GM21723 (cell line): ENCODE results near the gene GSTA5.
"Not testable (repeated sequence)": the region's sequence is repeated elsewhere in the genome, so short reads cannot be mapped to it uniquely, and the experiment has no call there.

Experiments
- ATAC-seq: cut with Tn5 transposase; IDR thresholded peaks from one replicate; pipeline ENCODE4 v1.9.1; 2021; ENCODE audit warnings: mild to moderate bottlenecking, moderate library complexity; ENCODE audit not compliant: unreplicated experiment

The GSTA5 gene

DNA sequence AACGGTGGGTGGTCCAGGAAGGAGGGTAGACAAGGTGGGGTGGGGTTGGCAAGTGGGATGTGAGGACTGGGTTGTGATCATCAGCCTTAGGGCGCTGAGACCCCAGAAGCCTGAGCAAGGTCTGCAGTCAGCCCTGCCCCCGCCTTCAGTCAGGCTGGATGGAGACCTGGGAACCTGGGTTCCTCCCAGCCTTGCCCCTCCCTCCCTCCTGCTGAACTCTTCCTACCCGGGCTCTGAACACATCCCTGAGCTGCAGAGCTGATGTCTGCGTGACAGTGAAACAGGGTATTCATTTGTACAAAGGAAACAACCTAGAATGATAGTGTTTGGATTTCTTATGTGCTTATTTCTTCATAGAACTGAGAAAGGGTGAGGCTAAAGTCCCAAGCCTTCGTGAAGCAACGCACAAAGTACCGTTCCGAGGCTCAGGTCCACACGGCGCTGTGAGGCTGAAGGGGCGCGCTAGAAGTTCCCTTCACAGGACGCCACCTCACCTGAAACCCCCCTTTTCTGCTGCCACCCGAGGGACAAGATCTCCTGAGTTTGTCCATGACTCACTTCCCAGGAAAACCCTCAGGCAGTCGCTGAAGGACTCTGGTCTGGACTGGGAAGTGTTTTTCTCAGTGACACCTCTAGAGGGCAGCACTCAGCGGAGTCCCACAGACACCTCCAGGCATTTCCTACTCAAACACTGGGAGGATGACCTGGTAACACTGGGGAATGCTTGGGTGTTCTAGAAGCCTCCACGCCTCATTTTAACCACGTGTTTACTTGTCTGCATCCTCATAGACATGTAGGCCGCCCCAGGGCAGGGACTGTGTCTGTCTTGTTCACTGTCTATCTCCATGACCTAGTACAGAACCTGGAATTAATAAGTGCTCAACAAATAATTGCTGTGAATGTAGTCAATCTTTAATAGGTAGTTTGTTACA is 1.2 kb downstream of the GSTA5 start:
- peak; percentile 78 for ATAC-seq

- no peak for ATAC-seq
These were observed 6.1 kb downstream of the GSTA5 start for GRCh38 chr6:52834481-52834880.

DNA sequence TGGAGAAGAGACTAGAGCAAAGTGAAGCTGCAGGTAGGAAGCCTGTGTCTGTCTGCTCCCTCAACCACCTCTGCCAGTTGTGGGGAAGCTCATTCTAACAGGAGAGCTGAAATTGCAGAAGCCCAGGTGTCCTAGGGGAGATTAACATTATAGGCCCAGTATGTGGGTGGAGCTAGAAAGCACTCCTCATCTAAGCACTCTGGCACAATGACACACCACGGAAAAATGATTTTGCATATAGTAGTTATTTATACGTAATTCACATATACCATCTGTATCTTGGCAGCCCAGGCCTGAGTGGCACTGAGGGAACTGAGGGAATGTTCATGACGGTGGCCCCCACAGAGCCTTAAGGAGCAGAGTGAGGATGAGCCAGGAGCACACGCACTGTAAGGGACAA is 9.7 kb downstream of the GSTA5 start:
- ATAC-seq: not testable (repeated sequence)

- no peak for ATAC-seq
These were observed 11.4 kb downstream of the GSTA5 start for GRCh38 chr6:52829046-52829817.

DNA sequence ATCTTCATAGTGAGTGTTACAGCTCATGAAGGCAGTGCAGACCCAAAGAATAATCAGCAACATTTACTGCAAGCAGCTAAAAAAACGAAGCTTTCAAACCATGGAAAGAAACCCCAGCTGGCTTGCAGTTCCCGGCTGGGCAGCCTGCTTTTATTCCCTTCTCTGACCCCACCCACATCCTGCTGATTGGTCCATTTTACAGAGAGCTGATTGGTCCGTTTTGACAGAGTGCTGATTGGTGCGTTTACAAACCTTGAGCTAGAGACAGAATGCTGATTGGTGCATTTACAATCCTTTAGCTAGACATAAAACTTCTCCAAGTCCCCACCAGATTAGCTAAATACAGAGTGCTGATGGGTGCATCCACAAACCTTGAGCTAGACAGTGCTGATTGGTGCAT is 12.0 kb downstream of the GSTA5 start:
- not testable (repeated sequence) for ATAC-seq

DNA sequence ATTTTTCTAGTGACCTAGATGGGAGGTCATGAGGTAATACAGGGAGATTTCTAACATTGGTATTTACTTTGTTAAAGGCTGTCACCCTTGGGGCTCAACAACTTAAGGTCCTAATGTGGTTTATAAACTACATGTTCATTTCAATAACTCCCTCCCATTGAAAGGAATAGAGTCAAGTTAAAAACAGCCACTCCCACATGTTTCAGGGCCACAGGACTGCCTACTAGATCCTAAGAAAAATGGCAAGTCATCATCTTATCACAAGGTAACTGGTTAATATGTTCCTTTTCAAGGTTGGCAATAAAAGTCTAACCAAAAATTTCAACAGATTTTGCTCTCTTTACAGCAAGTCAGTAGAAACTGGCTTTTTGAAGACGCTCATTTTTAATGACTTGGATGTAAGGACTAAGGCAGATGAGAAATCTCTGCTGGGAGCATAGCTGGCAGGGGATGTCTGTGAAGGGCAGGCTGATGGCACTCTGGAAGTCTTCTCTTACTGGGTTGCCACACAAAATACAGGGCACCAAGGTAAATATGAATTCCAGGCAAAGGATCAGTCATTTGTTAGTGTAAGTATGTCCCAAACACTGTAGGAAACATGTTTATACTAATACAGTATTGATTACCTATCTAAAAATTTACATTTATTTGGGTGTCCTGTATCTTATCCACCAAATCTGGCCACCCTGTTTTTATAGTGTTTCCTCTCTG is 13.4 kb downstream of the GSTA5 start:
- not testable (repeated sequence) for ATAC-seq

DNA sequence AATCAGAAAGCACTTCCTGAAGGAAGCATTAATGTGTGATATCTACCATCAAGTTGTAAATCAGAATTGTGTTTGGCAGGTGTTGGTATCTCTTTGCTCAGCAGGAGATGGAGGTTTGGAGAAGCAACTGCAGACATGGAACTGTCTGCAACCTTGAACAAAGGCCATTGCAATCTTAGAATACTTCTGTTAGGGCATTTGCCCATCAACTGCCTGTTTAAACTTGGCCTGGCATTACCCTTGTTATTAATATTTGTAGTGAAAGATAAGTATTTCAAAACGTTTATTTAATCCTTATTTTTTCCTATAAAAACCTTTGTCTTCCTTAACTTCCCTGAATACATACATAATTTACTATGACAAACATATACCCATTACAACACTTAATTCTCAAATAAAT is 14.1 kb downstream of the GSTA5 start:
- no peak for ATAC-seq

DNA sequence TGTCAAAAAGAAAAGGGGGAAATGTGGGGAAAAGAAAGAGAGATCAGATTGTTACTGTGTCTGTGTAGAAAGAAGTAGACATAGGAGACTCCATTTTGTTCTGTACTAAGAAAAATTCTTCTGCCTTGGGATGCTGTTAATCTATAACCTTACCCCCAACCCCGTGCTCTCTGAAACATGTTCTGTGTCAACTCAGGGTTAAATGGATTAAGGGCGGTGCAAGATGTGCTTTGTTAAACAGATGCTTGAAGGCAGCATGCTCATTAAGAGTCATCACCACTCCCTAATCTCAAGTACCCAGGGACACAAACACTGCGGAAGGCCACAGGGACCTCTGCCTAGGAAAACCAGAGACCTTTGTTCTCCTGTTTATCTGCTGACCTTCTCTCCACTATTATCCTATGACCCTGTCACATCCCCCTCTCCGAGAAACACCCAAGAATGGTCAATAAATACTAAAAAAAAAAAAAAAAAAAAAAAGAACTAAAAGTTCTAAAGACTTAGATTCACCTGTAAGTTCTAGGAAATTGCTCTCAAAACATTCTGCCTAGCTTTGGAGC is 14.6 kb downstream of the GSTA5 start:
- not testable (repeated sequence) for ATAC-seq

DNA sequence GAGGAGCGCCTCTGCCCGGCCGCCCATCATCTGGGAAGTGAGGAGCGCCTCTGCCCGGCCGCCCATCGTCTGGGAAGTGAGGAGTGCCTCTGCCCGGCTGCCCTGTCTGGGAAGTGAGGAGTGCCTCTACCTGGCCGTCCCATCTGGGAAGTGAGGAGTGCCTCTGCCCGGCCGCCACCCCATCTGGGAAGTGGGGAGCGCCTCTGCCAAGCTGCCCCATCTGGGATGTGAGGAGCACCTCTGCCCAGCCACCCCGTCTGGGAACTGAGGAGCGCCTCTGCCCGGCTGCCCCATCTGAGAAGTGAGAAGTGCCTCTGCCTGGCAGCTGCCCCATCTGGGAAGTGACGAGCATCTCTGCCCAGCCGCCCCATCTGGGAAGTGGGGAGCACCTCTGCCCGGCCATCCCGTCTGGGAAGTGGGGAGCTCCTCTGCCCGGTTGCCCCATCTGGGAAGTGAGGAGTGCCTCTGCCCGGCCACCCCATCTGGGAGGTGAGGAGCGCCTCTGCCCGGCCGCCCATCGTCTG is 15.3 kb downstream of the GSTA5 start:
- ATAC-seq: not testable (repeated sequence)

DNA sequence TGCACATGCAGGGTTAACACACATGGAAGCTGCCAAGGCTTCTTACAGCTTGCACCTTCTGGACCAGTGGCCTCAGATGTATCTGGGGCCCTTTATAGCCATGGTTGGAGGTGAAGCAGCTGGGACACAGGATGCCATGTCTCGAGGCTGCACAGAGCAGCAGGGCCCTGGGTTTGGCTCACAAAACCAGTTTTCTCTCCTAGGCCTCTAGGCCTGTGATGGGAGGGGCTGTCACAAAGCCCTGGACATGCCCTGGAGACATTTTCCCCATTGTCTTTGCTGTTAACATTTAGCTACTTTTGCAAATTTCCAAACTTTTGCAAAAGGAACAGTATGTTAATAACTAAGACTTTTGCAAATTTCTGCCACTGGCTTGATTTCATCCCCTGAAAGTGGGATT is 18.8 kb downstream of the GSTA5 start:
- ATAC-seq: no peak

DNA sequence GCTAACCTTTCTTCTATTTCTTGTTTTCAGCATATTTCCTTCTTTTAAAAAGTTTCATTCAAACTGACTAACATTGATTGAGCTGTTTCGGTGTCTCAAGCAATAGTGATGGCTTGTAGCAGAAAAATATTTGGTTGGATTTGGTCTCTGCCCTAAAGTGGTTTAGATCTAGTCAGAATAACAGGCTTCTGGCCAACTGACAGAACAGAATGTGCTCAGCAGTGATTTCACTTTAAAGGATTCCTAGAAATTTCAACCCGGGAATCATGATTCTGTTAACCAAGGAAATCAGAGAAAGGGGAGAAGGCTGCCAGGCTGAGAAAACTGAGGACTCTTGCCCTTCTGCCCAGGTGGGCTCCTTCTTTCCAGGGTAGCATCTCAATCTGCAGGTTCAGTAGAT is 20.4 kb downstream of the GSTA5 start:
- ATAC-seq: no peak

GRCh38 chr6:52815167-52816092 is 25.2 kb downstream of the GSTA5 start:
- ATAC-seq: peak; percentile 95

- not testable (repeated sequence) for ATAC-seq
These were observed 26.1 kb downstream of the GSTA5 start for GRCh38 chr6:52814545-52814944.

- not testable (repeated sequence) for ATAC-seq
These were observed 30.8 kb downstream of the GSTA5 start for GRCh38 chr6:52809777-52810176.

DNA sequence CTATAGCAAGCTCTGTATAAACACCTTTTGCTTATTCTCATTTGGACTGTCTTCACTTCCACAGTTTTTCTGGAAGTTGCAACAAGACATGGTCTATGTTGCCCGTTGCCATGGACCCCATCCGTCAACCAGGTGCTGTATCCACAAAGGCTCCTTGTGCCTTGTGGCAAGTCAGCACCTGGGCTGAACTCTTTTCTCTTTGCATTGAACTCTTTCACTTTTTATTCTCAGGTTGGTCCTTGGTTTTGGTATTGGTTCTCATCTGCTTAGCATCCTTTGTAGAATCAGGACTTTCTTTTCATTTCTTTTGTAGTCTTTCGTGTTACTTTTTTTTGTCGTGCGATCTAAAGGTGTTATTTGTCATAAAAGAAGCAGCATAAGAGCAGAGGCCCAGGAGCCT is 32.0 kb downstream of the GSTA5 start:
- ATAC-seq: no peak

DNA sequence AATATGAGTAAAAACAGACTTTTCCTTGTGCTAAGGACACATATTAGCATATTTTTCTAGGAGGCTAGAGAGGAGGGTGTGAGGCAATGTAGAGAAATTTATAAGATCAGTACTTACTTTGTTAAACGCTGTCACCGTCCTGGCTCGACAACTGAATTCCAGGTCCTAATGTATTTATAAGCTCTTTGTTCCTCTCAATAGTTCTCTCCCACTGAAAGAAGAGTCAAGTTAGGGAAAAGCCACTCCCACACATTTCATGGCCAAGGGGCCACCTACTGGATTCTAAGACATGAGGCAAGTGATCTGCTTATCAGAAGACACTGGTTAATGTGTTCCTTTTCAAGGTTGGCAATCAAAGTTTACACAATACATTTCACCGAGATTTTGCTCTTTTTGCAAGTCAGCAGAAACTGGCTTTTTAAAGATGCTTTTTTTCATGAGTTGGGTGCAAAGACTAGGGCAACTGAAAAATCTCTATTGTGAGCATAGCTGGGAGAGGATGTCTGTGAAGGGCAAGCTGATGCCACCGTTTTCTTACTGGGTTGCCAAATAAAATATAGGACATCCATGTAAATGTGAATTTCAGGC is 36.9 kb downstream of the GSTA5 start, which contains the start of gene GSTA1:
Gene GSTA1 (minus strand): TSS at position 149 of the 588 bp plus-strand sequence. CDS start 4,549 bp downstream, outside the sequence.
- not testable (repeated sequence) for ATAC-seq

GRCh38 chr6:52802806-52803205 is 37.8 kb downstream of the GSTA5 start:
- ATAC-seq: no peak

DNA sequence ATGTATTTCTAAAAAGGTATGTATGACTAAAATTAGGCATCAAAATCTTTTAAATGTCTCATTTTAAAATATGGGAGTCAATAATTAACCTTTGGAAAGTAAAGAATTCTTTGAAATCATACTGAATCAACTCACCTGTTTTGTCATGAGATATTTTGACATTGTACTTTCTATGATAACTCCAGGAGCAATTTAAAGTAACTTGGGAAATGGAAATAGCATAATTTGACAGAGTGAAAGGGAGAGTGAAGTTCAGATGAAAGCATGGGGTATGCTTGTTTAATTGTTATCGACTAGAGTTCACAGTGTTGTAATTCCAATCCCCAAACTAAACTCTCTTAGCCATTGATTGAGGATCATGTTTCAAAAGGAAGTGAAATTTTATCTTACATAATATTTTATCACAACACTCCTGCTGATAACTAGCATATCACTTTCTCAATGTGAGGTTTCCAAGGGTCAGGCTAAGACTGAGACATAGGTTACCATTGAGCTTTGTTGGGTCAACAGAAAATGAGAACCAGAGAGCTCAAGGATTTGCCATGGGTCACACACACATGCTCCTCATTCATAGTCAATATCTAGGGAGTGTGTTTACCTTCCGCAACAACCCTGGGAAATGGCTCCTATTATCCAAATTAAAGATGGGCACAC is 39.3 kb downstream of the GSTA5 start:
- no peak for ATAC-seq

DNA sequence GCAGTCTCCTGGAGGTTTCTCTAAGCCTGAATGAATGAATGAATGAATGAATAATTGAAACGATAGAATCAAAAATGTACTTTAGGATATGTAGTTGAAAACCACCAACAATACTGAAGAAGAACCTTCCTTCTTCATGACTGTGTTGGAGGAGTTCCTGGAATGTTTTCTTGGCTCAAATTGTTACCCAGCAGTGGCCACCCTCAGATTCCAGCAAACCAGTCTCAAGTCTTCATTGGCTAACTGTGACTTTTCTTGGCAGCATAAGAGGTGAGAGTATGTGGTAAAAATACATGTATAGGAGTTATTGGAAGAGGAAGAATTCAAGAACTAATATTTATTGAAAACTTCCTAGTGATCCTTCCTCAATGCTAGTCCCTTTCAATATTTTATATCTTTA is 41.3 kb downstream of the GSTA5 start:
- ATAC-seq: not testable (repeated sequence)
